Hippocampal formation (tissue), 2 donors: ENCODE results near the gene ERICH2.

Source experiments
- DNase-seq, 2 donors: peaks; one replicate each; lab custom pipeline; 2025; lab: John Stamatoyannopoulos, UW

The ERICH2 gene

GRCh38 chr2:170842785-170843184 lies 72.6 kb downstream of the ERICH2 start:
- no peak for DNase-seq

GRCh38 chr2:170843656-170844055 lies 73.5 kb downstream of the ERICH2 start:
- no peak for DNase-seq

- no peak for DNase-seq
Measured at GRCh38 chr2:170845343-170845742, 75.2 kb downstream of the ERICH2 start.

GRCh38 chr2:170846314-170846713 lies 76.1 kb downstream of the ERICH2 start:
- DNase-seq, result no peak

DNA sequence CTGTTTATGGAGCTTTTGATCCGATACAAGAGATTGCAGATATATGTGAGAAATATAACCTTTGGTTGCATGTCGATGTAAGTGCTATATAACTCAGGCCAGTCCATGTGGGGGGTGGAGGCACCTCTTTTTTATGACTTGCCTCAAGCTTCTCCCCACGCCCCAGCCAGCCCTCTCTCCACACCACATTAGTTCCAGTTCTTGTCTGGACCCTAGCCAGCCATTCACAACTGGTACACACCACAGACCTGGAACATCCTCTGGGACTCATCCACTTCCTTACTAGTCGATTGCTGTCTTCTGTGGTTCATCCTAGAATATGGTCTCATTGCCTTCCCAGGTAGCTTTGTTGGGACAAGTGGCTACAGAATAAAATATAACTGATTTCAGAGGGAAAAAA lies 77.5 kb downstream of the ERICH2 start:
- no peak for DNase-seq
